Osteoblast (primary cell): ENCODE data around the gene DYRK2. TPM values are rescaled to one million over a fixed set of nuclear protein-coding genes. Genes with fewer than 3 reads are reported as not detected.

Experiments used
- DNase-seq: peaks from one replicate; pipeline ENCODE4 v3.0.0; 2011; ENCODE audit warnings: low spot score, mixed read lengths; ENCODE audit not compliant: insufficient read length; ENCODE audit errors: missing footprints
- H2AFZ ChIP-seq: 2 replicates; pipeline ENCODE4 v1.6.0; 2011; ENCODE audit warnings: mild to moderate bottlenecking, low read length
- H3K27ac ChIP-seq: 2 replicates; pipeline ENCODE4 v1.5.1; 2011; ENCODE audit warnings: mild to moderate bottlenecking, low read depth, low read length, moderate library complexity
- H3K27me3 ChIP-seq: 2 replicates; pipeline ENCODE4 v1.6.0; 2012; ENCODE audit warnings: mild to moderate bottlenecking, control low read depth, inconsistent platforms, low read length, moderate library complexity; ENCODE audit not compliant: insufficient read depth
- H3K36me3 ChIP-seq: 2 replicates; pipeline ENCODE4 v1.5.1; 2011; ENCODE audit warnings: mild to moderate bottlenecking, low read length, control low read depth, moderate library complexity; ENCODE audit not compliant: insufficient read depth
- H3K4me1 ChIP-seq: 2 replicates; pipeline ENCODE4 v1.5.1; 2011; ENCODE audit warnings: mild to moderate bottlenecking, low read length, control low read depth, moderate library complexity; ENCODE audit not compliant: insufficient read depth
- H3K4me2 ChIP-seq: 2 replicates; pipeline ENCODE4 v1.6.0; 2011; ENCODE audit warnings: mild to moderate bottlenecking, low read length; ENCODE audit not compliant: insufficient read depth
- H3K4me3 ChIP-seq: fragments of 200-600 bp; sonication (generic); 3 replicates; pipeline ENCODE4 v1.5.1; 2012; ENCODE audit warnings: mild to moderate bottlenecking, low read length, inconsistent platforms; ENCODE audit not compliant: insufficient read depth
- H3K79me2 ChIP-seq: 2 replicates; pipeline ENCODE4 v1.6.0; 2012; ENCODE audit warnings: mild to moderate bottlenecking, low read length, control low read depth, inconsistent platforms; ENCODE audit not compliant: insufficient read depth
- H3K9me3 ChIP-seq: 2 replicates; pipeline ENCODE4 v1.5.1; 2011; ENCODE audit warnings: low read depth, low read length, control low read depth
- H4K20me1 ChIP-seq: 2 replicates; pipeline ENCODE4 v1.6.0; 2012; ENCODE audit warnings: mild to moderate bottlenecking, low read length, control low read depth; ENCODE audit not compliant: insufficient read depth
- total RNA-seq: library from RNA; depleted of rRNA; stranded (reverse); fragments of >200 nt; gene quantifications from 2 replicates; pipeline ENCODE4 v1.2.3, GENCODE V29; 2012
- TF ChIP-seq, protein P1 (sequence below): IDR thresholded peaks from 2 replicates; pipeline ENCODE4 v1.5.1; 2011; ENCODE audit warnings: mild to moderate bottlenecking, low read depth, low read length, moderate library complexity; ENCODE audit errors: extremely low read depth

Gene DYRK2
- 43.4 and 44.5 TPM in 2 replicates for total RNA-seq

DNA sequence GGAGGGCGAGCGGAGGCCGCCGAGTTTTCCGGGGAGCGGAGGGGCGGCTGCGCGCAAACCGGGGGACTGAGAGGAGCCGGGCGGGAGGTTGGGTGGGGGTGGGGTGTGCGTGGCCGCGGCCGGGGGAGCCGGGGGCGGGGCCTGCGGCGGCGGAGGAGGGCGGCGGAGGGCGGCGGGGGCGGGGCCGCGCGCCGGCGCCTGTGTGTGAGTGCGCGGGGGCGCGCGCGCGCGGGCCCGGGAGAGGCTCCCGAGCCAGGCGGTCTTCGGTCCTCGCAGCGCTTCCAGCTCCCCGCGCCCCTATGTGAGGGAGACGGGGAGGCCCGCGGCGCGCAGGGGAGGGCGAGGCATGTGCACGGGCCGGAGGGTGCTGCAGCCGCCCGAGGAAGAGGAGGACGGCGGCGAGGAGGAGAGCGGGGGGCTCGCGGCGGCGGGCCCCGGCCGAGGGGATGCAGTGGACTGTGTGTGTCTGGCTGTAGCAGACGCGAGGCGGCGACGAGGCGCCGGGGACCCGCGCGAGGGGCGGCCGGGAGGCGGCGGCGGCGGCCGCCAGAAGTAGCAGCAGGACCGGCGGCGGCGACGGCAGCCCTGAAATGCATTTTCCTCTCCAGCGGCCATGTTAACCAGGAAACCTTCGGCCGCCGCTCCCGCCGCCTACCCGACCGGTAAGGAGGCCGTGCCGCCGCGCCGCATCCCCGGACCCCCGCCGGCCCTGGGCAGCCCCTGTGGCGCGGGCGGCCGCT is at the start of gene DYRK2:
TSS of gene DYRK2 (plus strand) at position 225 of the 740 bp plus-strand sequence. CDS start at position 614, 389 bp downstream.
- TF ChIP-seq, protein P1, sequence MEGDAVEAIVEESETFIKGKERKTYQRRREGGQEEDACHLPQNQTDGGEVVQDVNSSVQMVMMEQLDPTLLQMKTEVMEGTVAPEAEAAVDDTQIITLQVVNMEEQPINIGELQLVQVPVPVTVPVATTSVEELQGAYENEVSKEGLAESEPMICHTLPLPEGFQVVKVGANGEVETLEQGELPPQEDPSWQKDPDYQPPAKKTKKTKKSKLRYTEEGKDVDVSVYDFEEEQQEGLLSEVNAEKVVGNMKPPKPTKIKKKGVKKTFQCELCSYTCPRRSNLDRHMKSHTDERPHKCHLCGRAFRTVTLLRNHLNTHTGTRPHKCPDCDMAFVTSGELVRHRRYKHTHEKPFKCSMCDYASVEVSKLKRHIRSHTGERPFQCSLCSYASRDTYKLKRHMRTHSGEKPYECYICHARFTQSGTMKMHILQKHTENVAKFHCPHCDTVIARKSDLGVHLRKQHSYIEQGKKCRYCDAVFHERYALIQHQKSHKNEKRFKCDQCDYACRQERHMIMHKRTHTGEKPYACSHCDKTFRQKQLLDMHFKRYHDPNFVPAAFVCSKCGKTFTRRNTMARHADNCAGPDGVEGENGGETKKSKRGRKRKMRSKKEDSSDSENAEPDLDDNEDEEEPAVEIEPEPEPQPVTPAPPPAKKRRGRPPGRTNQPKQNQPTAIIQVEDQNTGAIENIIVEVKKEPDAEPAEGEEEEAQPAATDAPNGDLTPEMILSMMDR: no peak
- H2AFZ ChIP-seq: peak within 1 kb of the TSS; percentile 93
- H3K36me3 ChIP-seq: no peaks in the 10 kb centered on the region
- peak within 1 kb of the TSS; percentile 88 for H3K4me3 ChIP-seq
- no peaks in the 10 kb centered on the region for H3K9me3 ChIP-seq
- peaks cover 51% of the 10 kb centered on the region for H3K79me2 ChIP-seq
- H3K4me2 ChIP-seq: peak within 1 kb of the TSS; percentile 97
- no peaks in the 10 kb centered on the region for H3K27me3 ChIP-seq
- DNase-seq: peak; percentile 99
- H3K27ac ChIP-seq: peak within 1 kb of the TSS; percentile 73
- H3K4me1 ChIP-seq: peaks cover 15% of the 10 kb centered on the region
- H4K20me1 ChIP-seq: peaks cover 17% of the 10 kb centered on the region

DNA sequence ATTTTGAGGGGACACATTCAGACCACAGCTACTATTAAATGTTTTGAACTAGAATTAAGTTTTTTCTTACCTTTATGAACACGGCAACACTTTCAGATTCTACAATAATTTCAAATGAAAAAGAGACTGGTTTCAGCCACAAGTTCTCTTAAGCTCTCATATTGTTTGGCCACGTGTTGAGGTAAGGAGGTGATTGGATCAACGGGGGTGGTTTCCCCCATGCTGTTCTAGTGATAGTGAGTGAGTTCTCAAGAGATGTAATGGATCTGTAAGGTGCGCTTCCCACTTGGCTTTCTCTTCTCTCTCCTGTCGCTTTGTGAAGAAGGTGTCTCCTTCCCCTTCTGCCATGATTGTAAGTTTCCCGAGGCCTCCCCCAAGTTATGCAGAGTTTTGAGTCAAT is 48.9 kb upstream of the DYRK2 start:
- H3K4me1 ChIP-seq: no peaks in the 10 kb centered on the region
- no peak overlapping the region for H3K4me2 ChIP-seq
- no peaks in the 10 kb centered on the region for H3K9me3 ChIP-seq
- no peak overlapping the region for H2AFZ ChIP-seq
- no peaks in the 10 kb centered on the region for H4K20me1 ChIP-seq
- TF ChIP-seq, protein P1: no peak
- no peak overlapping the region for H3K4me3 ChIP-seq
- DNase-seq: no peak
- no peaks in the 10 kb centered on the region for H3K79me2 ChIP-seq
- no peaks in the 10 kb centered on the region for H3K36me3 ChIP-seq
- peaks cover 6% of the 10 kb centered on the region for H3K27me3 ChIP-seq
- H3K27ac ChIP-seq: no peak overlapping the region

DNA sequence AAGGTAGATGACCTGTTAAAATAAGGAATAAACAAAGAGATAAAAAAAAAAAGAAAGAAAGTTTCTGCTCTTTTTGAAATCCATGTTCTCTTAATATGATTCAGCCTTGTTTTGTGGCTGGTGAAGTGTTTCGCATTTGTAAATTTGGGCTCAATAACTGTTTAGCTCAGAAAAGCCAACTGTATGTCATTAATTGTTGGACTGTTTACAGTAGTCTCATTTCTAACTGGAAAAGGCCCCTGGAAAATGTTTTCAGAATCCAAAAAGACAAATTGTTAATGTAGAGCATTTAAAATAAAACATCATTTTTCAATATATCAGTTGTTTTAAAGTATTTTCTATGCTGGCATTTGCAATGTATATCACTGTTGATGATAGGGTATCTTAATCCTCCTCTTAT is 47.4 kb upstream of the DYRK2 start:
- no peak overlapping the region for H3K4me2 ChIP-seq
- H3K27ac ChIP-seq: no peak overlapping the region
- no peak for DNase-seq

More for the DNA sequence above, 47.4 kb upstream of the DYRK2 start:
- no peak overlapping the region for H2AFZ ChIP-seq
- H4K20me1 ChIP-seq: no peaks in the 10 kb centered on the region
- H3K9me3 ChIP-seq: no peaks in the 10 kb centered on the region
- peaks cover 6% of the 10 kb centered on the region for H3K27me3 ChIP-seq
- TF ChIP-seq, protein P1: no peak
- no peaks in the 10 kb centered on the region for H3K4me1 ChIP-seq
- H3K4me3 ChIP-seq: no peak overlapping the region
- no peaks in the 10 kb centered on the region for H3K79me2 ChIP-seq
- no peaks in the 10 kb centered on the region for H3K36me3 ChIP-seq
